ENCODE data around the gene SRRM1. TPM values are rescaled to one million over a fixed set of nuclear protein-coding genes. Genes with fewer than 3 reads are reported as not detected.

SRRM1 gene
- polyA plus RNA-seq, 1 donor (not counting 4 experiments of a cell fraction or from before 2014, with no cell fraction given): 56.1 TPM

DNA sequence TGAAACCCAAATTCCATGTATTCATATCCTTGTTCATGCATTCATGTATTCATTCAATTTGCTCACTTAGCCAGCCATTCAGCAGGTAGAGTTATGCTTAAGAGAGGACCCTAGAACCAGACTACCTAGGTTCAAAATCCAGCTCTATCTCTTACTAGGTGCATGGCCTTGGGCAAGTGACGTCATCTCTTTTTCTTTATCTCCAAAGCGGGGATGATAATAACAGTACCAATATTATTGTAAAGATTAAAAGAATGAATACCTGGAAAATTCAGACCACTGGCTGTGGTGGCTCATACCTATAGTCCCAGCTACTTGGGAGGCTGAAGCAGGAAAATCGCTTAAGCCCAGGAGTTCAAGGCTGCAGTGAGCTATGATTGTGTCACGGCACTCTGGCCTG is 68.2 kb downstream of the SRRM1 start:
- Histone ChIP-seq H3K9ac (ENCODE audit: control insufficient read depth, extremely low read depth, insufficient read depth, low read length) (no peak overlapping the region), H3K27ac (ENCODE audit: control insufficient read depth, insufficient read depth, low read length) (no peak overlapping the region), H3K4me1 (ENCODE audit: control insufficient read depth, extremely low read depth, insufficient read depth, low read length) (peaks cover 20% of the 10 kb centered on the region), H3K4me2 (ENCODE audit: control insufficient read depth, extremely low read depth, insufficient read depth, low read depth, low read length) (no peak overlapping the region), H3K9me3 (ENCODE audit: control insufficient read depth, low read depth, low read length) (no peaks in the 10 kb centered on the region), H4K20me1 (ENCODE audit: control insufficient read depth, extremely low read depth, insufficient read depth, low read length) (no peaks in the 10 kb centered on the region), H3K4me3 (ENCODE audit: control insufficient read depth in 2 of 3, extremely low read depth in 1 of 3, insufficient read depth in 2 of 3, low read depth in 1 of 3, low read length in 3 of 3) (no peak overlapping the region), H3K36me3 (ENCODE audit: control insufficient read depth in 2 of 2, extremely low read depth in 1 of 2, insufficient read depth in 2 of 2, low read length in 2 of 2) (no peaks in the 10 kb centered on the region), H3K27me3 (ENCODE audit: control insufficient read depth, extremely low read depth, insufficient read depth, low read length) (no peaks in the 10 kb centered on the region), H2AFZ (ENCODE audit: control insufficient read depth, low read length) (no peak overlapping the region), H3K79me2 (ENCODE audit: control insufficient read depth, insufficient read depth, low read length) (no peaks in the 10 kb centered on the region), H3K9me1 (ENCODE audit: control insufficient read depth, extremely low read depth, insufficient read depth, low read length) (no peaks in the 10 kb centered on the region)
- TF ChIP-seq EZH2 (IDR thresholded peaks at IDR 0.05; ENCODE audit: low read length) (no peak), CTCF (optimal IDR thresholded peaks at IDR 0.05 in 1 of 3, IDR thresholded peaks at IDR 0.05 in 1 of 3, conservative IDR thresholded peaks at IDR 0.05 in 1 of 3; ENCODE audit: extremely low read depth in 1 of 3, insufficient read depth in 2 of 3, low read length in 3 of 3) (no peak)
- no peak for DNase-seq (ENCODE audit: low read depth, low spot score)
- dilution Hi-C loops (cut with MboI; ENCODE audit: extremely low pct_ligation_motif_present, low sequenced_read_pairs): no loop called here
- no peak for FAIRE-seq

GRCh38 chr1:24713176-24713575 is 70.1 kb downstream of the SRRM1 start:
- TF ChIP-seq EZH2 (IDR thresholded peaks at IDR 0.05; ENCODE audit: low read length) (no peak), CTCF (optimal IDR thresholded peaks at IDR 0.05 in 1 of 3, IDR thresholded peaks at IDR 0.05 in 1 of 3, conservative IDR thresholded peaks at IDR 0.05 in 1 of 3; ENCODE audit: extremely low read depth in 1 of 3, insufficient read depth in 2 of 3, low read length in 3 of 3) (no peak)
- Histone ChIP-seq H4K20me1 (ENCODE audit: control insufficient read depth, extremely low read depth, insufficient read depth, low read length) (no peaks in the 10 kb centered on the region), H3K27ac (ENCODE audit: control insufficient read depth, insufficient read depth, low read length) (peak overlapping the region; percentile 10), H3K4me1 (ENCODE audit: control insufficient read depth, extremely low read depth, insufficient read depth, low read length) (peaks cover 20% of the 10 kb centered on the region), H3K4me3 (ENCODE audit: control insufficient read depth in 2 of 3, extremely low read depth in 1 of 3, insufficient read depth in 2 of 3, low read depth in 1 of 3, low read length in 3 of 3) (no peak overlapping the region), H2AFZ (ENCODE audit: control insufficient read depth, low read length) (no peak overlapping the region), H3K79me2 (ENCODE audit: control insufficient read depth, insufficient read depth, low read length) (no peaks in the 10 kb centered on the region), H3K36me3 (ENCODE audit: control insufficient read depth in 2 of 2, extremely low read depth in 1 of 2, insufficient read depth in 2 of 2, low read length in 2 of 2) (no peaks in the 10 kb centered on the region), H3K9me1 (ENCODE audit: control insufficient read depth, extremely low read depth, insufficient read depth, low read length) (no peaks in the 10 kb centered on the region), H3K9me3 (ENCODE audit: control insufficient read depth, low read depth, low read length) (no peaks in the 10 kb centered on the region), H3K27me3 (ENCODE audit: control insufficient read depth, extremely low read depth, insufficient read depth, low read length) (no peaks in the 10 kb centered on the region), H3K4me2 (ENCODE audit: control insufficient read depth, extremely low read depth, insufficient read depth, low read depth, low read length) (peak overlapping the region; percentile 31), H3K9ac (ENCODE audit: control insufficient read depth, extremely low read depth, insufficient read depth, low read length) (no peak overlapping the region)
- FAIRE-seq (peak; percentile 80), DNase-seq (ENCODE audit: low read depth, low spot score) (peak; percentile 58)
- dilution Hi-C loops (cut with MboI; ENCODE audit: extremely low pct_ligation_motif_present, low sequenced_read_pairs): no loop called here
